RPMI8226 (cell line): Measurements from ENCODE around the gene SMIM45.

Experiments
- DNase-seq: peaks from one replicate; pipeline ENCODE4 v3.0.0-alpha.2; 2015

Gene SMIM45

GRCh38 chr22:41951898-41952474 is at the start of gene SMIM45:
TSS of gene SMIM45 (plus strand) at chr22:41952150.
- DNase-seq: no peak

- DNase-seq: peak; percentile 69
Measured at GRCh38 chr22:41902932-41903421, 49.0 kb upstream of the SMIM45 start.

- no peak for DNase-seq
Measured at GRCh38 chr22:41904450-41905410, 47.2 kb upstream of the SMIM45 start.

GRCh38 chr22:41905411-41906202 is 46.3 kb upstream of the SMIM45 start:
- no peak for DNase-seq

- no peak for DNase-seq
Measured at GRCh38 chr22:41906822-41907221, 45.1 kb upstream of the SMIM45 start.

GRCh38 chr22:41907436-41908401 is 44.2 kb upstream of the SMIM45 start:
- no peak for DNase-seq

GRCh38 chr22:41908411-41909309 is 43.3 kb upstream of the SMIM45 start:
- DNase-seq: no peak

GRCh38 chr22:41909310-41910049 is 42.5 kb upstream of the SMIM45 start:
- DNase-seq: no peak

GRCh38 chr22:41910050-41911000 is 41.6 kb upstream of the SMIM45 start:
- peak; percentile 39 for DNase-seq

GRCh38 chr22:41911001-41911611 is 40.8 kb upstream of the SMIM45 start:
- no peak for DNase-seq

- DNase-seq: no peak
Measured at GRCh38 chr22:41912338-41913039, 39.5 kb upstream of the SMIM45 start.

GRCh38 chr22:41913040-41913719 is 38.8 kb upstream of the SMIM45 start:
- no peak for DNase-seq

- no peak for DNase-seq
Measured at GRCh38 chr22:41913842-41914534, 38.0 kb upstream of the SMIM45 start.

- DNase-seq: no peak
Measured at GRCh38 chr22:41914611-41915034, 37.3 kb upstream of the SMIM45 start.

- peak; percentile 65 for DNase-seq
Measured at GRCh38 chr22:41915035-41915785, 36.7 kb upstream of the SMIM45 start, which contains the start of gene SHISA8. TSS of gene SHISA8 (minus strand) at chr22:41915074. CDS start at chr22:41914667, 407 bp downstream.
